ENCODE results near the gene ADGRL3. TPM values are rescaled to one million over a fixed set of nuclear protein-coding genes. Genes with fewer than 3 reads are reported as not detected.

ADGRL3 gene
- total and polyA plus RNA-seq, 4 donors: 0.07 to 1.7 (median 0.82) TPM

Small RNA genes lying within 50 kb of the gene (small RNA-seq; reads per million reads assigned to genes)
- gene RF00019: not detected

Data from liver (tissue), 5 donors.